Measurements from ENCODE around the gene STX7.

DNA sequence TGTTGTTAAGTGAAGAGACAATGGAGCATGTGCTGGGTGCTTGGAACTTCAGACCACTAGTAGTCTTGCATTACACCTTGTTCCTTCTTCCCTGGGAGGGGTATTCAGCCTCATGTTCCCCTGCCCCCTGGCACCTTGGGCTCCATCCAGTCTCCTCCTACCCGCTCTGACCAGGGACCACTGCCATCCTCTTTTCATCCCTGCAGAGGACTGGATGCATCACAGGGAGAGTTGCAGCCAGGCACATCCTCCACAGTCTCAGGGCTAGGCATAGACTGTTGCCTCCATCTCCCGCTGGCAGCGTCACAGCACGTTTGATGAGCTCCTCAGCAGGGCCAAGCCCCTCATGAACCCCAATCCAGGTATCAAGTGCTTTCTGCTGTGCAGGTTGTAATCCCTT lies 38.3 kb upstream of the STX7 start:
- no peak for TF ChIP-seq PRDM10 (tag by site-specific recombination; IDR thresholded peaks at IDR 0.05)
- no peak for TF ChIP-seq ZNF2 (tag by site-specific recombination; IDR thresholded peaks at IDR 0.05)
- TF ChIP-seq ZBTB1 (tag by site-specific recombination; IDR thresholded peaks at IDR 0.05), result no peak
- no peak for TF ChIP-seq ZFP41 (tag by site-specific recombination; IDR thresholded peaks at IDR 0.05; ENCODE audit: borderline replicate concordance)
- no peak for TF ChIP-seq WT1 (tag by site-specific recombination; IDR thresholded peaks at IDR 0.05)
- no peak for TF ChIP-seq ZBTB20 (tag by site-specific recombination; IDR thresholded peaks at IDR 0.05)
- TF ChIP-seq ZNF354C (tag by site-specific recombination; IDR thresholded peaks at IDR 0.05; ENCODE audit: borderline replicate concordance, low read depth), result no peak
- TF ChIP-seq, protein P1, sequence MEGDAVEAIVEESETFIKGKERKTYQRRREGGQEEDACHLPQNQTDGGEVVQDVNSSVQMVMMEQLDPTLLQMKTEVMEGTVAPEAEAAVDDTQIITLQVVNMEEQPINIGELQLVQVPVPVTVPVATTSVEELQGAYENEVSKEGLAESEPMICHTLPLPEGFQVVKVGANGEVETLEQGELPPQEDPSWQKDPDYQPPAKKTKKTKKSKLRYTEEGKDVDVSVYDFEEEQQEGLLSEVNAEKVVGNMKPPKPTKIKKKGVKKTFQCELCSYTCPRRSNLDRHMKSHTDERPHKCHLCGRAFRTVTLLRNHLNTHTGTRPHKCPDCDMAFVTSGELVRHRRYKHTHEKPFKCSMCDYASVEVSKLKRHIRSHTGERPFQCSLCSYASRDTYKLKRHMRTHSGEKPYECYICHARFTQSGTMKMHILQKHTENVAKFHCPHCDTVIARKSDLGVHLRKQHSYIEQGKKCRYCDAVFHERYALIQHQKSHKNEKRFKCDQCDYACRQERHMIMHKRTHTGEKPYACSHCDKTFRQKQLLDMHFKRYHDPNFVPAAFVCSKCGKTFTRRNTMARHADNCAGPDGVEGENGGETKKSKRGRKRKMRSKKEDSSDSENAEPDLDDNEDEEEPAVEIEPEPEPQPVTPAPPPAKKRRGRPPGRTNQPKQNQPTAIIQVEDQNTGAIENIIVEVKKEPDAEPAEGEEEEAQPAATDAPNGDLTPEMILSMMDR (tag by site-specific recombination; IDR thresholded peaks at IDR 0.05), result no peak
- no peak for TF ChIP-seq ZBTB17 (tag by site-specific recombination; IDR thresholded peaks at IDR 0.05)
- no peak for TF ChIP-seq ZNF174 (tag by site-specific recombination; IDR thresholded peaks at IDR 0.05)
- TF ChIP-seq EGR2 (tag by site-specific recombination; IDR thresholded peaks at IDR 0.05; ENCODE audit: low read depth), result no peak
